Measurements from ENCODE around the gene CDH16.

- TF ChIP-seq TAF1 (IDR thresholded peaks at IDR 0.05; ENCODE audit: borderline replicate concordance, insufficient read depth, low read length) (no peak), REST (IDR thresholded peaks at IDR 0.05; ENCODE audit: insufficient read depth in 1 of 2, low read depth in 2 of 2, low read length in 2 of 2) (no peak), POLR2AphosphoS5 (IDR thresholded peaks at IDR 0.05; ENCODE audit: low read depth, low read length) (no peak), SIN3A (IDR thresholded peaks at IDR 0.05; ENCODE audit: borderline replicate concordance, insufficient read depth, low read length) (no peak), FOXP2 (optimal IDR thresholded peaks at IDR 0.05; ENCODE audit: borderline replicate concordance, extremely low read depth, extremely low read length, insufficient read depth) (no peak)
Observed at GRCh38 chr16:66908762-66909559, 9.7 kb downstream of the CDH16 start.
